NCI-H226 (cell line): ENCODE data around the gene CD74.

Source experiments
- DNase-seq: peaks from one replicate; pipeline ENCODE4 v3.0.0-alpha.2; 2015

The CD74 gene

DNA sequence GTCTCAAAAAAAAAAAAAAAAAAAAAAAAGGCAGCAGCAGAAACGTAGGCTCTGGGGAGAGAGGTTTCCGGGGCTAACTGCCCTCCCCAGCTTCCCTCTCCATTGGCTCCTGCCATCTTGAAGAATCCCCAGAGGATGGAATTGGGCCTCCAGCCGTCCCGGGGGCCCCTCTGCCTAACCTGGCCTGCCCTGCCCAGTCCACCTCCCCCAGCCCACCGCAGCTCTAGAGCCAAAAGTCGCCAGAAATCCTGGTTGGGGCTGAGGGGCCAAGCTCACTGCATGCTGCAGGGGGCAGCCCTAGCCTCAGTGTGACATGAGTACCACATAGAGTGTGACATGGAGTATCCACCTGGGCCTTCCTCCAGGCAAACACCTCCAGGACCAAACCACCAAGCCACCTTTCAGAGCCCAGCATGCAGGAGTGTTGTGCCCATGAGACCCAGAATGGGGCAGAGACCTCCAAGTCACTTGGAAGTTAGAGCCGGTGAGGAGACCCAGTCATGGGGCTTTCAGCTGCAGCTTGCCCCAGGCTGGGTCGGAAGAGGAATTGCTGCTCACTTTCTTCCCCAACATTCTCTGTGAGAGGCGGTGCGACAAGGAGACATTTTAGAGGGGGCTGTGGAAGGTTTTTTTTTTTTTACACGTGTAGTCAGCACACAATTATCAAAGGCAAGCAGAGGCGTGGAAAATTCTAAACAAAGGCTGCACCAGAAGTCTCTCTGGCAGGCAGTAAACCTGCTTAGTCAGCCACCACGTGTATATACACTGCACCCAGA lies 17.6 kb downstream of the CD74 start:
- no peak for DNase-seq

DNA sequence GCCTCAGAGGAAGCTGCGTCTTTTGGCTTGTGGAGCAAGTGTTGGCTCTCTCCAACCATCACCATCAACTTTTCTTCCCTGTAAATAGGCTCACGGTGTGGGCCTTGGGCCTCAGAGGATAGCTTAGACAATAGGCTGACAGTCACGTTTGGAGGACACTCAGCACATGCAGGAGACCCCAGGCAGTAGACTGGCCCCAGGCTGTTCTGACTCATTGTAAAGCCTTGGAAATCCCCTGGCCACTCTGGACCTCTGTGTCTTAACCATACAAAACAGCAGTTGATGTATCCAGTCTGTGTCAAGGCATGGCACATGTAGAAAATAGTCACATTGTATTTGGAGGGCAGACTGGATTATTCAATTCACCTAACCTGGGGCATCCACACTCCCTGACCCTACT lies 18.6 kb downstream of the CD74 start:
- DNase-seq, result peak; percentile 20

DNA sequence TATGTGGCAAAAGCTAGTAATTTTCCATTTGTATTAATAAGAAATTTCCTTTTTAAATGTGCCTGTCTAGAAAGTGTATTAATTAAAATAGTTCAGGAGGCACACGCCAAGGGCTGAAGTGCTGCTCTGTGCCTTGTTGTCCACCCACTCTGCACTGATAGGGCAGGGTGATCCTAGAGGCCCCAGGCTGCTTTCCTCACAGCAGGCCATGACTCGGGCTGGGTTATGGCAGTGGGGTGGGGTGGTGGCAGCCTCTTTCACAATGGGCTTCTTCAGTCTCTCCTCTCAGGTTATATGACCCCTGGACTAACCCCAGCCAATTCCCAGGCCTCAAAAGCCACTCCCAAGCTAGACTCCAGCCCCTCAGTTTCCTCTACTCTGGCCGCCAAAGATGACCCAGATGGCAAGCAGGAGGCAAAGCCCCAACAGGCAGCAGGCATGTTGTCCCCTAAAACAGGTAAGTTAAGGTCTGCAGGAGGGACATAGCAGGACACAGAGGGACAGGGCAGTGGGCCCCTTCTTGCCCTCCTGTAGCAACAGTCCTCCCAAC lies 19.5 kb downstream of the CD74 start:
- DNase-seq, result no peak

DNA sequence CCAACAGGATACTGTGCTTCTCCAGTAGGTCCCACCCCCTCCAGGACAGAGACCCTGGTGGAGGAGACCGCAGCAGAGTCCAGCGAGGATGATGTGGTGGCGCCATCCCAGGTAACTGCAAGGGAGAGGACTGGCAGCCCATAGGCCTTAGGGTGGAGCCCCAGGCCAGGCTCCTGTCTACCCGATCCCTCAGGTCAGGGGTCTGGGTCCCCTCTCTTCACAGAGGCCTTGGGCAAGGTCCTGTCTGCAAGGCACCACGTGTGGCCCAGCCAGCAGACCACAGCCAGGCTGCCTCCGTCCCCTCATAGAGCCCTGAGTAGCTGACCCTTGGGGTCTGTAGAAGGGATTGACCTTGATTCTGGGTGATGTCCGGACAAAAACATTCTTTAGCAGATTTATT lies 20.0 kb downstream of the CD74 start:
- no peak for DNase-seq

DNA sequence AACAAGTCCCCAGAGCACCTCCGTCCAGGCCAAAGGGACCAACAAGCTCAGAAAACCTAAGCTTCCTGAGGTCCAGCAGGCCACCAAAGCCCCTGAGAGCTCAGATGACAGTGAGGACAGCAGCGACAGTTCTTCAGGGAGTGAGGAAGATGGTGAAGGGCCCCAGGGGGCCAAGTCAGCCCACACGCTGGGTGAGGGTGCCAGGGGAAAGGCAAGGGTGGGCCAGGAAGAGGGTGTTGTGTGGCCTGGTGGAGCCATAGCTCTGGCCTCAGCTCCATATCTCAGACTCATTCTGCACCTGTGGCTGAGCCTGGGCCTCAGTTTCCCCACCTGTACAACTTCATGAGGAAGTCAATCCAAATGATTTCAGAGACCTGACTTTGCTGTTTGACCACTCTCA lies 20.7 kb downstream of the CD74 start:
- no peak for DNase-seq

DNA sequence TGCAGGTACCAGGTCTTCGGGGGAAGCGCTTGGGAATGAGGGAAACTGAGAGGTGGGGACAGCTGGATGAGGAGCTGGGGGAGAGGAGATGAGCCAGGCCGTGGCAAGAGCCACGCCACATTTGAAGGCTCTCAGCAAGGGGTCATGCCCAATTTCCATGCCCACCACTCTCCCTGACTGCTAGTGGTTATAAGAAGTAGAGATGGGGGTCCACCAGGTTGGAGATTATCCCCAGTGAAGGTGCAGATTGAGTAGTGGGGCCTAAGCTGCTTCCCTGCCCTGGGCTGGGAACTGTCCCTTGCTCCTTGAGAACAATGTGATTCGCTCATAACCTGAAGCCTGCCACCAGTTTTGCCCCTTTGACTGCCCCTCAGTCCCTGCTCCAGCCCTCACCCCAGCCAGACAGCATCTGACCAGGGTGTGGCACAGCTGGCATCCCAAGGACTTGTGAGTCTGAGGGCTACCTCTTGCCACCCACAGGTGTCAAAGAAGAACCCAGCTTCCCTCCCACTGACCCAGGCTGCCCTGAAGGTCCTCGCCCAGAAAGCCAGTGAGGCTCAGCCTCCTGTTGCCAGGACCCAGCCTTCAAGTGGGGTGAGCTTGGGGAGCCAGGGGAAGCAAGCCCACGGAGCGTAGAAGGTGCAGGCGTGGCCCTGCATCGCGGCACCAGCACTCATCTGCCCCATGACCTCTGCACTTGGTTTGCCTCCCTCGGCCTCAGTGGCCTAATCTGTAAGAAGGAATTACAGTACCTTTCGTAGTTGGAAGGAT lies 21.5 kb downstream of the CD74 start:
- no peak for DNase-seq

DNA sequence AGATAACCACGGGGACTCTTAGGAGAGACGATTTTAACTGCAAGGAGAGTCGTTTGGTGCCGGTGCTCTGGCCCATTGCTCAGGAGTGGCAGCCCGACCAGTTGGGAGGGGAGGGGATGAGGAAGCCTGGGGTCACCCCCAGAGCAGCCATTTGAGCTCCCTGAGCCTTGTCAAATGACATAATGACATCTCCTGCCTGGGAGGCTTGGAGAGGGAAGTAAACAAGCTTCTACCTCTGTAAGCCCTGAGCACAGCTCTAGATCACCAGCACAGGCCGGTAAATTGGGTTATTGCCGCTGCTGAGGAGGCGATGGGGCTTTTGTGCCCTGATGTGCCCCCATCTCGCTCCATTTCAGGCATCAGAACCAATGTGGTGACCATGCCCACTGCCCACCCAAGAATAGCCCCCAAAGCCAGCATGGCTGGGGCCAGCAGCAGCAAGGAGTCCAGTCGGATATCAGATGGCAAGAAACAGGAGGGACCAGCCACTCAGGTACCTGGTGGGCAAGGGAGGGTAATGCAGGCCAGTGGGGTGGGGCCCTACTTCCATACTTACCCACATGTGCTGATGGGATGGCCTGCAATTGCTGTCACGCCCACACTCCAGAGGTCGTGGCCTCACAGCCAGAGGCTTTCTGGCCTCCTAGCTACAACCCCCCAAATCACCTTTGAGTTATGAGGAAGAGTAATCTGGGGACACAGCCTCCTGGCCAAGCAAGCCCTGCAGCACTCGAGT lies 23.0 kb downstream of the CD74 start:
- DNase-seq, result no peak

DNA sequence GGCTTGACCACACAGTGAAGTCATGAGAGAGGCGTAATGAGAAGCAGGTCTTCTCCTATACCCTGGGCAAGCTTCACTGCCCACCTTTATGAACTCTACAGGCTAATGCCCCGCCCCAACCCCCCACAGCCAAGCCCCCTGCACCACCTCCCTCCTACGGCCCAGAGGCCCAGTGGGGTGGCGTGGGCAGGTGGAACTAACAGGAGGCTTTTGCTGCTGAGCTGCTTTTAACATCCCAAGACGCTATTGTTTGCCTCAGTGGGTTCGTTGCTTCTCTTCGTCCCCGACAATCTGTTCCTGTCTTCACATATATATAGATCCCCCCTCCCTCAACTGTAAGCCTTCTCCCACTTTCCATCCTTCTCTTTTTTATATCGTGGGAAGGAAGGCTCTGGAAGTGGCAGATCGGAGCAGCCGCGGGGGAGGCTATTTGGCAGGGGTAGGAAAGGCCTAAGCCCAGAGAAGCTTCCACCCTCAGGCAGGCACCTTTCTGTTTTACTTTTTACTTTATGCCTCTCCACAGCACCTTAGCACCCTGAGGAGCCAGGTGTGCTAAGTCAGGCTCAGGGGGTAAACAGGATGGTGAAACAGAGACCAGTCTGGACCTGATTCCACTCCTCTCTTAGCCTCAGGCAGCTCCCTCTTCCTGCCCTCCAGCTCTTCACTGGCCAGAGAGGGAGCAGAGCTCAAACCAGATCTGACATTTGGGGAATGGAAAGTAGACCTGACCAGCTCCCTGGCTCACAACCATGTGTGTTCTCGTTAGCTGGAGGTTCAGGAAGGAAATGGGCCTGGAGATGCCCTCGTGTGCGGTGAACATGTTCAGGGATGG lies 26.5 kb downstream of the CD74 start:
- DNase-seq, result no peak

DNA sequence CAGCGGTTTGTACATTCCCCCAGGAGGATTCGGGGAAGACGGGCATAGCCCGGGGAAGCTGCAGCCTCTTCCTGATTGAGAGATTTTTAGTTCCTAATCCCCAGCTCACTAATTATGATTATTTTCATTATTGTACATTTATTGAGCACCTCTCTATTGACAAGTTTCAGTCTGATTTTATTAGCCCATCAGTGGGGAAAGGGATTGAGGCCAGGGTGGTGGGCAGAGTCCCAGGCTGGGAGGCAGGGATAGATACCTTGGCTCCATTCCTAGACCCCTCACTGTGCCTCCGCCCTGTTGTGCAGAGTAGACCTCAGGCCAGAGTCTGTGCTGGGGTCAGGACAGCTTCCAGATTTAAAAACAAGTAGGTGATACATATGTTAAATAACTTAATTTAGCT lies 28.0 kb downstream of the CD74 start:
- no peak for DNase-seq

DNA sequence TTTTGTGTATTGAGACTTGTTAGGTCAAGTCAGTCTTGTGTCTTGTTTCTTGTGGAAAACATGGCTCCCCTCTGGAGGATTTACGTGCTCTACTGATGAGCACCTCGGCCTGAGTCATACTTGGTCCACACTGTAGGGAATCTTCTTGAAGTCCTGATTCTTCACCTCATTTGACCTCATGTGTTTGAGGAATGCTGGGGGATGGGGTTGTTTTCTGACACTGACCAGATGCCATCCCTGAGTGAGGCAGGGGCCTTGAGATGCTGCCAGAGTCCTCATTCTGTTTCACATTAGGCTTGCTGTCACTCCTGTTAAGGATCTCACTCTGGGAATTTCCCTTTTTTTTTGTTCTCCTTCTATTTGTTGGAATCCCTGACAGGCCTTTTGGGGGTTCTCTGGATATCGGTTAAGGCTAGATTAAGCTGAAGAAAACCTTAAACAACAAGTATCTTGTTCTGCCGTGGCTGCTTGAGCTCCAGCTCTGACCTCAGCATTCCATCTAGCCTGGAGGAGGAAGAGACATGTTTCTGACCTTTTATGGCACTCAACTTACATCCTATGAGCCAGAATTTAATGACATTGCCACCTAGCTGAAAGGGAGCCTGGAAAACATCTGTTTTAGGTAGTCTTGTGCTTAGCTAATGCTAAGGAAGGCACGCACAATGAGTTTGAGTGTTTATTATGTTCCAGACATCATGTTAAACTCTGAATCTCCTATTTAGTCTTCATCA lies 34.6 kb downstream of the CD74 start:
- DNase-seq, result no peak

DNA sequence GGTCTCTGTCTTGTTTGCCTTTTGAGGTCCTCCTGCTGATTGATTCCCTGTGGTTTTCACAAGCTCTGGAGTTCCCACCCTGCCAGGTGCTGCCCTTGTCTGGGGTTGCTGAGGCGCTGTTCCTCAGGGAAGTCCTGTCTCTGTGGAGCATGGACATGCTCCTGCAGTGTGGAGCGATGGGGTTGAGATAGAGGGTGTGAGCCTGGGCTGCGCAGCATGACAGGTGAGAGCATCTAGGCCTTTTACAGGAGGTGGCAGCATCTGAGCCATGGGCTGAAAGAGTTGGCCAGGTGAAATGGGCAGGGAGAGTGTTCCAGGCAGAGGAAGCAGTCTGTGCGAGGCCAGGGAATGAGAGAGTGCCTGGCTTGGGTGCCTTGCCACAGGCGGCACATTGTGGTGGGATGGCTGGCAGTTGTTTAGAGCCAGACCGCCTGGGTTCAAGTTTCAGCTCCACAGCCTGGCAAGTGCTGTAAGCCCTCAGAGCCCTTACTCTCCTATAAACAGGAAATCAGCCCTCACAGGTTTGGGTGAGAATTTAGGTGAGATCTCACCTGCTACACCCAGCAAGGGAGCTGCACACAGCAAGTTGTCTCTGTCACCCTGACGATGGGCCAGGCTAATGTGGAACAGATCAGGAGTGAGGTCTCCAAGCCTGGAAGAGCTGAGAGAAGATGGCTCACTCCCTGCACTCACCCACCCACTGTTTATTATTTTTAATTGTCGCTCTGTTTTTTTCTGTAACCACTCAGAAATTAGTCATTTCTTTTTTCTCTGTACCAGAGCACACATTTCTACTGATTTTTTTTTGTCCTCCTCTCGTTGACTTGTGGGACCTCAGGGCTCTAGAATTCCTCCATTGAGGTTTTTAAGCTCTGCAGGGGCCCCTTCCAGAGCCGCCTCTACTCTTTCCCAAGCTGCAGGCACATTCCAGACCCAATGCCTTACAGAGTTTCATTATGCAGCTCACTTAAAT lies 35.6 kb downstream of the CD74 start:
- no peak for DNase-seq

DNA sequence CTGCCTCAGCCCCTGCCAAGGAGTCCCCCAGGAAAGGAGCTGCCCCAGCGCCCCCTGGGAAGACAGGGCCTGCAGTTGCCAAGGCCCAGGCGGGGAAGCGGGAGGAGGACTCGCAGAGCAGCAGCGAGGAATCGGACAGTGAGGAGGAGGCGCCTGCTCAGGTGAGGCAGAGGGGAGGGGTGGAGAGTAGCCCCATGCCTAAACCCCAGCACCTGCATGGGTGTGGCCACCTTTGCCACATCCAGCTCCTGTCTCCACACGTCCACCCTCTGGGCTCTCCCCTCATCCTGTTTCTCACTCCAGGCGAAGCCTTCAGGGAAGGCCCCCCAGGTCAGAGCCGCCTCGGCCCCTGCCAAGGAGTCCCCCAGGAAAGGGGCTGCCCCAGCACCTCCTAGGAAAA lies 38.1 kb downstream of the CD74 start:
- DNase-seq, result no peak

DNA sequence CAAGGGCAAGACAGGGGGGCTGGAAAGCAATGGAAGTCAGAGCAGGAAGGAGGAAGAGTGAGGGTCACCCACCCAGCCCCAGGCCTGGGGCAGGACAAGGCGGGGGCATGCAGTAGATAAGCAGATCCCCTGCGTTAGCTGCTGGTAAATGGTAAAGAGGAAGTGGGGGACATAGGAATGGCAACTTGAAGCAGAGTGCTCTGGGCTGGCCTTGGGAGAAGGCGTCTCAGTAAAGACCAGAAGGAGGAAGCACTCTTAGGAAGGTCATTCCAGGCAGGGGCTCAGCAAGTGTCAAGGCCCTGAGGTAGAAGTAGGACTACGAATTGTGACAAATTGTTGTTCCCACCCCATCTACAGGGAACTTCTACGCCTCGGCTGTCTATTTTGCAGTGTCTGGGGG lies 40.1 kb downstream of the CD74 start:
- no peak for DNase-seq

DNA sequence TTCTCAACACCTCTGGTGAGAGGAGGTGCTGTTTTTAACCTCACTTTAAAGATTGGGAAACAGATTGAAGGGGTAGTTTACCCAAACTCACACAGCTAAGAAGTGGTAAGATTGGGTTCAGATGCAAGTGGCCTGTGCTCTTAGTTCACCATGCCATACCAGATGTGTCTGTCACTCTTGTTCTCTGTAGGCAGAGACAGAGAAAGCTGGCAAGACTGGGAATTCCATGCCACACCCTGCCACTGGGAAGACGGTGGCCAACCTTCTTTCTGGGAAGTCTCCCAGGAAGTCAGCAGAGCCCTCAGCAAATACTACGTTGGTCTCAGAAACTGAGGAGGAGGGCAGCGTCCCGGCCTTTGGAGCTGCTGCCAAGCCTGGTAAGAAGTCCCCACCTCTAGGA lies 44.2 kb downstream of the CD74 start:
- no peak for DNase-seq

DNA sequence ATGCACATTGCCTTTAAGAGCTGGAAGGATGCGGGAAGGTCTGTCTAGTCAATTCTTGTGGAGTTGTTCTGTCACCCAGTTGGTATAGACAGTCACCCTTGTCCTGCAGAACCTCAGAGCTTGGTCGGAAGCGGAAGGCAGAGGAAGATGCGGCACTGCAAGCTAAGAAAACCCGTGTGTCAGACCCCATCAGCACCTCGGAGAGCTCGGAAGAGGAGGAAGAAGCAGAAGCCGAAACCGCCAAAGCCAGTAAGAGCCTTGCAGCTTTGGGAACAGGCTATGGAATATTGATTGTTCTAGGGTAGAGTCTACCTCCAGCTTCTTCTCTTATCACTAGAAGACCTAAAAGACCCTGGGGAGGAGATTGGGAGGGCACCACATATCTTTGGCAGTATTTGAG lies 48.7 kb downstream of the CD74 start:
- DNase-seq, result no peak

DNA sequence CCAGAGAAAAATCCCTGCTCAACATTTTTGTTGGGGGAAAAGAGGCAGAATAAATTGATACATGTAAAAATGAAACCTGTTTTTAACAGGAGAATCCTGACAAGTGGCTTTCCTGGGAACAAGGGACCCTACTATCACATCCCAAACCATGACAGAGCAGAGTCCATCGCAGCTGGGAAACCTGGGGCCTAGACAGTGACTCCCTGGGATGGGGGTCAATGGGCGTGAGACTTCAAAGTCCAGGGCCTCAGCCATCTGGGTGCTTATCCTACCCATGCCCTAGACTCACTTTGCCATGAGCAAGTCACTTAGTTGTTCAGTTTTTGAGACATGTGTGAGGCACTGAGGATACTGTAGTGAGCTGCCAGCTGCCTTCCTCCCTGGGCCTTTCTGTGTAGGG lies 49.5 kb downstream of the CD74 start:
- DNase-seq, result no peak

DNA sequence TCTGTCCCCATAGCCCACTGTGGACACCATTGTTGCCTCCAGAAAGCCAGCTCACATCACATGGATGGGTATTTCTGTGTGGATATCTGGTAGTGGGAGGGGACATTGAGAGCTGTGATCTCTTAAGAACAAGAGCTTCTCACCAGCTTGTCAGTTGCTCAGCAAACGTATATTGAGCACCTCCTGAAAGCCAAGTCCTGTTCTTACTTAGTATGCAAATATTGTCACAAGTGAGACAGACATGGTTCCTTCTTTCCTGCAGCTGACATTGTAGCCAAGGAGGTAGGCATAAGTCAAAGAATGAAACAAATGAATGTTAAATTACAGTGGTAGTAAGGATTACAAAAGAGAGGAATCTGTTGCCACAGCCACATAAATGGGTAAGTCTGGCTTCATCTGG lies 51.4 kb downstream of the CD74 start:
- no peak for DNase-seq

DNA sequence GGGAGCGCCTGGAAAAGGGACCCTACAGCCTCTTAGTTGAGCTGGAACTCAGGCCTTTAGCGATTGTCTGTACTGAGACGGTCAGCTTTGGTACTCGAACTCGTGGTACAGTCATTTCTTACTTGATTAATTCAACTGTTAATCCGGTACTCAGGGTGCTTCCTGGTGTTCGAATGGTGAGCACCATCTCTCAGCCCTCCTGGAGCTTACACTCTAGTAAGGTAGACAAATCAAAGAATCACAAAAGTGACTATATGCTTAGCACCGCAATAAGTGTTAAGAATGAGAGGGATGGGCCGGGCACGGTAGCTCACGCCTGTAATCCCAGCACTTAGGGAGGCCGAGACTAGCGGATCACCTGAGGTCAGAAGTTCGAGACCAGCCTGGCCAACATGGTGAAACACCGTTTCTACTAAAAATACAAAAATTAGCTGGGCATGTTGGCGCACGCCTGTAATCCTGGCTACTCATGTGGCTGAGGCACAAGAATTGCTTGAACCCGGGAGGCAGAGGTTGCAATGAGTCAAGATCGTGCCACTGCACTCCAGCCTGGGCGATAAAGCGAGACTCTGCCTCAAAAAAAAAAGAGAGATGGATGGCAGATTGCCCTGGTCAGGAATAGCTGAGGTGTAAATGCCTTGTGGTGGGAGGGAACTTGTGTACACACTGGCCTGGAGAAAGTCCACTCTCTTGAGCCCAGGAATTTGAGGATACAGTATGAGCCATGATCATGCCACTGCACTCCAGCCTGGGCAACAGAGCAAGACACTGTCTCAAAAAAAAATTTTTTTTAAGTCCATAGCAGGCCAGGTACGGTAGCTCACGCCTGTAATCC lies 54.2 kb downstream of the CD74 start:
- no peak for DNase-seq
